Heart left ventricle (tissue), 13 donors: ENCODE data around the gene PRDM16.

ENCODE experiments used
- POLR2A ChIP-seq, 2 donors: fragments of 450-650 bp; IDR thresholded peaks; one replicate each; pipeline ENCODE4 v1.6.1; 2017; ENCODE audit warnings: antibody characterized with exemption in 2 of 2, mild to moderate bottlenecking in 2 of 2, moderate library complexity in 2 of 2
- TF ChIP-seq, protein P1 (sequence below), 12 donors: fragments of 200-600 bp; sonication (generic) in 4 of 12; IDR thresholded peaks; one replicate each; pipeline versions ENCODE4 v1.5.0 to v1.8.0; 2018 to 2022; ENCODE audit warnings: antibody characterized with exemption in 12 of 12, mild to moderate bottlenecking in 5 of 12
- donor health status: ischemic (EF 13 %, LVEDD 7.1; RV severe dilation, severe dysfunction).
- donor health status: DM: no; HTN: yes; CAD: no.
- donor health status: DM: no; HTN: no; CAD: no.
- donor health status: ischemic (EF 25% LVEDD 6.9; RV normal size, moderate dysfunction).
- donor health status: ischemic (EF 25% LVEDD 5.7; RV mildly dilated, moderate dysfunction).
- donor health status: ischemic (EF 35%, LVEDD 5.7; RV mildly dilated, moderate dysfunction).
- donor health status: nonischemic (EF 11% LVEDD 7.7; RV severe dilation, severe dysfunction).
- donor health status: DM: yes; HTN: yes; CAD: no.
- donor health status: PGD.
- donor health status: ischemic (EF 29% LVEDD 5.4; RV normal size, mild dysfunction).
- donor health status: nonischemic (EF 23%, LVEDD 6.1; RV moderate dilation, normal function).

GRCh38 chr1:3387401-3387800 is 318.4 kb downstream of the PRDM16 start:
- no peak for TF ChIP-seq POLR2A (IDR thresholded peaks at IDR 0.05)
- TF ChIP-seq, protein P1, sequence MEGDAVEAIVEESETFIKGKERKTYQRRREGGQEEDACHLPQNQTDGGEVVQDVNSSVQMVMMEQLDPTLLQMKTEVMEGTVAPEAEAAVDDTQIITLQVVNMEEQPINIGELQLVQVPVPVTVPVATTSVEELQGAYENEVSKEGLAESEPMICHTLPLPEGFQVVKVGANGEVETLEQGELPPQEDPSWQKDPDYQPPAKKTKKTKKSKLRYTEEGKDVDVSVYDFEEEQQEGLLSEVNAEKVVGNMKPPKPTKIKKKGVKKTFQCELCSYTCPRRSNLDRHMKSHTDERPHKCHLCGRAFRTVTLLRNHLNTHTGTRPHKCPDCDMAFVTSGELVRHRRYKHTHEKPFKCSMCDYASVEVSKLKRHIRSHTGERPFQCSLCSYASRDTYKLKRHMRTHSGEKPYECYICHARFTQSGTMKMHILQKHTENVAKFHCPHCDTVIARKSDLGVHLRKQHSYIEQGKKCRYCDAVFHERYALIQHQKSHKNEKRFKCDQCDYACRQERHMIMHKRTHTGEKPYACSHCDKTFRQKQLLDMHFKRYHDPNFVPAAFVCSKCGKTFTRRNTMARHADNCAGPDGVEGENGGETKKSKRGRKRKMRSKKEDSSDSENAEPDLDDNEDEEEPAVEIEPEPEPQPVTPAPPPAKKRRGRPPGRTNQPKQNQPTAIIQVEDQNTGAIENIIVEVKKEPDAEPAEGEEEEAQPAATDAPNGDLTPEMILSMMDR (IDR thresholded peaks at IDR 0.05), result no peak
